Measurements from ENCODE around the gene PTPN6. TPM values are rescaled to one million over a fixed set of nuclear protein-coding genes. Genes with fewer than 3 reads are reported as not detected.

The PTPN6 gene
- total RNA-seq, 1 experiment from 2014 or later = not detected

DNA sequence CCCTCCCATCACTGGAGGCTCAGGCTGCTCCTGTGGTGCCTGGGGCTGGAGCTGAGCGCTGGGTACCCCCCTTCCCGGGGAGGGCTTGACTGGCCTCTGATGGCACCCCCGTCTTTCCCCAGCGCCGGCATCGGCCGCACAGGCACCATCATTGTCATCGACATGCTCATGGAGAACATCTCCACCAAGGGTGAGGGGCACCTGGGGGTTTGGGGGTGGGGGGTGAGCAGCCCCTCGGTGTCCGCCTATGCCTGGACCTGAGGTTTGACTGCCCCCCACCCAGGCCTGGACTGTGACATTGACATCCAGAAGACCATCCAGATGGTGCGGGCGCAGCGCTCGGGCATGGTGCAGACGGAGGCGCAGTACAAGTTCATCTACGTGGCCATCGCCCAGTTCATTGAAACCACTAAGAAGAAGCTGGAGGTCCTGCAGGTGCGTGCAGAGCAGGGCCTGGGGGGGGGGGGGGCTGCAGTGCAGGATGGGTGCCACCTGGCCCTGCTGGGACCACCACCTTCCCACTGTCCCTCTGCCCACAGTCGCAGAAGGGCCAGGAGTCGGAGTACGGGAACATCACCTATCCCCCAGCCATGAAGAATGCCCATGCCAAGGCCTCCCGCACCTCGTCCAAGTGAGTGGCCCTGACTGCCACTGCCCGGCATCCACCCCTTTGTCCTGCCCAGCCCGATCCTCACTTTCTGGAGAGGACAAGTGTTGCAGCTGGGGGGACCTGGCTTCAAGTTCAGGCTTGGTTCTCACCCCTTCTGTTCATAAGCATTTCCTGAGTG lies 8.8 kb downstream of the PTPN6 start:
- Histone ChIP-seq H3K9me3 (no peaks in the 10 kb centered on the region), H3K27me3 (no peaks in the 10 kb centered on the region), H3K36me3 (peaks cover 6% of the 10 kb centered on the region), H3K4me3 (no peak overlapping the region)
- no peak for DNase-seq

DNA sequence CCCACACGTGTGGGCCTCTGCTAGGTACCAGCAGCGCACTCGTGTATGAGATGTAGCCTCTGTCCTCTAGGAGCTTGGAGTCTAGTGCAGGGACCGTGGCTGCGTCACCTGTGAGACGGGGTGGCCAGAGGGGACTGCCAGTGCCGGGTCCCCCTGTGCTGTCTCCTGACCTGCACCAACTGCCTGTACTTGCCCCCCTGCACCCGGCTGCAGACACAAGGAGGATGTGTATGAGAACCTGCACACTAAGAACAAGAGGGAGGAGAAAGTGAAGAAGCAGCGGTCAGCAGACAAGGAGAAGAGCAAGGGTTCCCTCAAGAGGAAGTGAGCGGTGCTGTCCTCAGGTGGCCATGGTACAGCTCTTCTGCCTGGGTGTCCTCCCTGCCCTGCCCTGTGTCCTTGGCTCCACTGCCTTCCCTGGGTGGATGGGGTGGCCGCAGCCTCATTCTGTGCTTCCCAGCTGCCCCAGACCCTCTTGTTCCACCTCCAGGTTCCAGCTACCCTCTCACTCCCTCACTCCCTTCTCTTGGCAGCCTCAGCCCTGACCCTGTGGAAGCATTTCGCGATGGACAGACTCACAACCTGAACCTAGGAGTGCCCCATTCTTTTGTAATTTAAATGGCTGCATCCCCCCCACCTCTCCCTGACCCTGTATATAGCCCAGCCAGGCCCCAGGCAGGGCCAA lies 9.6 kb downstream of the PTPN6 start:
- H3K9me3 ChIP-seq = no peaks in the 10 kb centered on the region
- H3K27me3 ChIP-seq = no peaks in the 10 kb centered on the region
- DNase-seq = no peak
- no peak overlapping the region for H3K4me3 ChIP-seq
- peaks cover 13% of the 10 kb centered on the region for H3K36me3 ChIP-seq

DNA sequence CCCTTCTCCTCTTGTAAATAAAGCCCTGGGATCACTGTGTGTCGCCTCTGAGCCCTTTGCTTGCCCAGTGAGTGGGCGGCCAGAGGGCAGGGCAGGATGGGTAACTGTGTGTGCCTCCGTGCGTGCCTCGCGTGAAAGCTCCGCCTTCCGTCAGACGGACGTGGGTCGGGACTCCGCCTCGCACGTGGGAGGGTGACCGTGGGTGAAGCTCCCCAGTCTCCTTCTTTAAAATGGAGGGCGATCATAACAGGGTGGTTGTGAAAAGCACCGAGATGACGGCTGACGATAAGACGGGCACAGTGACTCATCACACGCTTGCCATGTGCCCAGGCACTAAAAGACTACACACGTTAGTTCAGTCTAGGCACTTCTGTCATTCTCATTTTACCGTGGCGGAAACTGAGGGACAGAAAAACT lies 10.1 kb downstream of the PTPN6 start:
- no peak overlapping the region for H3K4me3 ChIP-seq

DNA sequence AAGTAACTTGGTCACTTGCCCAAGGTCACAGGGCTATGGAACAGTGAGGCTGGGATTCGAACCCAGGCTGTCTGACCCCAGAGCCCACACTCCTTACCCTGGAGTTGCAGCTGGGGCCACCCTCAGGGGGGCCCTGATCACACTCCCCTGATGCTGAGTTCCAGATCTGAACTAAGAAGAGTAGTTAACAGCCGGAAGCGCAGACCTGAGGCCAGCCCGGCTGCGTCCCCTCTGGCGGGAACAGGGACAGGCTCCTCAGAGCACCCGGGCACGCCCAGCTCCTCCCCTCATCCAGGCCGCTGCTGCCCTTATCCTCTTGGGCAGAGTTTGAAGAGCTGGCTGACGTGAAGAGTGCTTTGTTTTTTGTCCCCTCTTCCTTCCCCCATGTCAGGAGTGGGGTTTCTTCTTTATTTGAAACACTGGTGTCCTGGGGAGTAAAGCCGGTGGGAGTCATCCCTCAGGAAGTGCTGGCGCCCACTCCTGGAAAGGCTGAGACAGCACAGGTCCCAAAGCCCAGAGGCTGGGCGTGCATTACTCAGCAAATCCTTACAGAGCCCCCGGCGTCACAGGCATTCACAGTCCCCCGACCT lies 10.6 kb downstream of the PTPN6 start:
- no peak overlapping the region for H3K4me3 ChIP-seq
- peak; percentile 76 for DNase-seq

More for the DNA sequence above, 10.1 kb downstream of the PTPN6 start:
- H3K36me3 ChIP-seq = peaks cover 19% of the 10 kb centered on the region
- DNase-seq = no peak
- no peaks in the 10 kb centered on the region for H3K9me3 ChIP-seq
- no peaks in the 10 kb centered on the region for H3K27me3 ChIP-seq

DNA sequence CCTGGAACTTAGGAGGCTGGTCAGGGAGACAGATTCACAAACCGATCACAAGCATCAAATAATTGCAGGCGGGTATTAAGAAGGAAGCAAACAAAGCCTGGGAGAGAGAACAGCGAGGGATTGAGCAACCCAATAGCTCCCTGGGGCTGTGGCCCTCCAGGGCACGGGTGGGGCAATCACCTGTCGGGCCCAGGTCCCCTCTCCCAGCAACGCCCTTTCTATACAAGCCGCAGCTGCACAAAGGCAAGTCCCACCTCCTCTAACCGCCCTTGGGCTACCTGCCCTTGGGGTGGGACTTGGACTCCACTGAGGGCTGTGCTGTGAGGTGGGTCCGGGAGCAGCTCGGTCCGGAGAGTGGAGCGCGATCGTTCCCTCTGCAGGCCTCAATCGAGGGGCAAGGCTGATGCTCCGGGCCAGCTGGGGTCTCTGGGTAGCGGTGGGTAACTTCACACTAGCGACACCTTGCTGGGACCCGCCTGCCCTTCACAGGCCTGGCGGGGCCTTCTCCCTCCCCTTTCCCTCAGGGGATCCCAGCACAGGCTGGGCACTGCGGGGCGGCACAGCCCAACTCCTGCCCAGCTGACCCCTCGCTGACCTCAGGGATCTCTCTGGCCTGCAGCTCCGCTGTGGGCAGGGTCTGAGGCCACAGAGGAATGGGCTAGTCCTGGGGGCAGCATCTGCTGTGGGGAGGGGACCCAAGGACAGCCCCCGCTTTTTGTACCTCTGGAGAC lies 11.3 kb downstream of the PTPN6 start:
- H3K9me3 ChIP-seq = no peaks in the 10 kb centered on the region
- H3K36me3 ChIP-seq = peaks cover 30% of the 10 kb centered on the region
- no peak overlapping the region for H3K4me3 ChIP-seq
- no peaks in the 10 kb centered on the region for H3K27me3 ChIP-seq
- no peak for DNase-seq

More for the DNA sequence above, 10.6 kb downstream of the PTPN6 start:
- no peaks in the 10 kb centered on the region for H3K27me3 ChIP-seq
- H3K36me3 ChIP-seq = peaks cover 24% of the 10 kb centered on the region
- no peaks in the 10 kb centered on the region for H3K9me3 ChIP-seq

DNA sequence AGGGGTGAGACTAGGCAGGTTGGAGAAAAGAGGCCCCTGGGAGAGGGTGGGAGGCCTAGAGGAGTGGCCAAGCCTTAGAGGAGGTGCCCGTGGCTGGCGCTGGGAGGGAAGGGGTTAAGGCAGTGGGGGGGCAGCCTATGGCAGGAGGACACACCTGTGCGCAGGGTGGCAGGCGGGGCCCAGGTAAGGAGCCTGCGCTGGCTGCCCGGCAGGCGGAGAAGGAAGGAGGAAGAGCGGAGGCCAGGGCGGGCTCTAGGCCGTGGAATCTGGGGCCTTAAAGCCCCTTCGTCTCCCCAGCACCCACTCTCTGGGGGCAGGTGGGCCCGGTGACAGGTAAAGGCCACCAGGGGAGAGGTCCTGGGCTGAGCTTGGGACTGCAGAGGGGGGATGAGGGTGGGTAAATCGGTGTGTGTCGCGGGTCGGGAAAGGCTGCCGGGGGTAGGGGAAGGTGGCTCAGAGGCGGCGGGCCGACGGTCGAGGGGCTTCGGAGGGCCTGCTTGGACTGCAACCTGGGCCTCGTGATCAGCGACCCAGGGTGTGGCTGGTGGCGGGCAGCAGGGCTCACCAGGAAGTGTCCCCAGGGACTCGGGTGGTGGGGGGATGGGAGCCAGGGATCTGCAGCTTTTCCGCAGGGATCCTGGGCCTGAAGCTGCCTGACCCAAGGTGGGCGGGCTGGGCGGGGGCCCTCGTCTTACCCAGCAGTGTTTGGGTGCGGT lies 12.0 kb downstream of the PTPN6 start:
- Histone ChIP-seq H3K4me3 (no peak overlapping the region), H3K27me3 (no peaks in the 10 kb centered on the region), H3K36me3 (peaks cover 38% of the 10 kb centered on the region), H3K9me3 (no peaks in the 10 kb centered on the region)
- DNase-seq = no peak

DNA sequence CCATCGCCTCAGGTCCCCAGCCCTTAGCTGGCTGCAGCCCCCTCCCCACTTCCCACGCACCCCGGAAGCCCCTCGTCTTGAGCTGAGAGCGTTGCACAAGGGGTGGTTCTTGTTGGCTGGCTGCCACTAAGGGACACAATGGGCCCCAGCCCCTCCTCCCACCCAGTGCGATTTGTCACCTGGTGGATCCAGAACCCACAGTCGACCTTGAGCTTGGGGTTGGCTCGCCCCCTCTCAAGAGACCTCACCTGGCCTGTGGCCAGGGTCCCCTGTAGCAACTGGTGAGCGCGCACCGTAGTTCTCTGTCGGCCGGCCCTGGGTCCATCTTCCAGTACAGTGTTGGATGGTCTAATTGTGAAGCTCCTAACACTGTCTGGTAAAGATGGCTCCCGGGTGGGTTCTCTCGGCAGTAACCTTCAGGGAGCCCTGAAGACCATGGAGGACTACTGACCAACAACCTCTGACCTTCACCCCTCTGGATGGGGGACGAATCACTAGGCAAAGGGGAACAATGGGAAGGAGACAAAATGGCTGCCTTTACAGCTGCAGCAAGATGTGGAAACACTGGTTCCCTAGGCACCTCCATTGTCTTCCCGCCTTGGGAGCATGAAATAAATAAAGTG lies 12.7 kb downstream of the PTPN6 start:
- Histone ChIP-seq H3K36me3 (peaks cover 45% of the 10 kb centered on the region), H3K27me3 (no peaks in the 10 kb centered on the region), H3K4me3 (no peak overlapping the region), H3K9me3 (no peaks in the 10 kb centered on the region)
- no peak for DNase-seq

DNA sequence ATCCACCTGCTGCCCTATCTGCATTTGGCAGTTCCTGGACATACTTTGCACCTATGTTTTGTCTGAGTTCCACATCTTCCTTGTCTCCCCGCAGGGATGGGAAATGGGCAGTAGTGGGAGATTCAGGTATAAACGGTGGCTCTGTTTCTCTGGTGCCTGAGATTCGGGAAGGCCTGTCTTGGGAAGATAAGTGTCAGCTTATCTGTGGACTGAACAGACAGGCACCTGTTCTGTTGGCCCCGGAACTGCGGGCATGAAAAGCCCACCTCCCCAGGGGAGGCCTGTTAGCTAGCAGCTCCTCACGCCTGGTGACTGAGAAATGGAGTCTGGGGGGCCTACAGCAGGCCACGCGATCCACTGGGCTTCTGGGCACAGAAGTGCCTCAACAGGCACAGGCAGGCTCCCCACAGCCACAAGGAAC lies 13.5 kb downstream of the PTPN6 start:
- Histone ChIP-seq H3K9me3 (no peaks in the 10 kb centered on the region), H3K4me3 (no peak overlapping the region), H3K36me3 (peaks cover 52% of the 10 kb centered on the region), H3K27me3 (no peaks in the 10 kb centered on the region)
- no peak for DNase-seq

DNA sequence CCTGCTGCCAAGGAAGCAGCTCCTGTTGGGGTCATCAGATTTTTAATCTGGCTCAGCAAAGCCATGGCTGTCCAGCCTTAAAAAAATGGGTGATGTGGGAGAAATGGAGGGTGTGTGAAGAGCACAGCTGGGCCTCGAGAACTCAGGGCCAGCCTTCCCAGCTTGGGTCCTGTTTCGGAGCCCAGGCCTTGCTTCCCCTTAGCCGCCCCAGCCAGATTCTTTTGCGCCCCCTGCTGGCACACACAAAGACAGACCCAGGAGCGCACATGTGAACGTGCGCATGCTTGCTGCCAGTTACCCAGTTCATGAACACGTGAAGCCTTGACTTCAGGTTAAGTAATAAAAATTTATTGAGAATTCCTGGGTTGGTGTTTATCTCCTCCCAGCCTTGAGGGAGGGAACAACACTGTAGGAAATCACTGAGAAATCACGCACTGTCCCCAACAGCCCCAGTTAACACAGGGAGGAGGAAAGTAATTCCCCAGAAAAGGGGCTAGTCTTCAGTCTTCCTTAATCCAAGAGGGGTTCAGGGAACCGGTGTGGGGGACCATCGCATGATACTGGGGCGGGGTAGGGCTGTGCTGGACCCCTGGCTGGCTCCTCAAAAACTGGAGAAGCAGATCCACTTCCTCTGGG lies 14.0 kb downstream of the PTPN6 start:
- no peak overlapping the region for H3K4me3 ChIP-seq

DNA sequence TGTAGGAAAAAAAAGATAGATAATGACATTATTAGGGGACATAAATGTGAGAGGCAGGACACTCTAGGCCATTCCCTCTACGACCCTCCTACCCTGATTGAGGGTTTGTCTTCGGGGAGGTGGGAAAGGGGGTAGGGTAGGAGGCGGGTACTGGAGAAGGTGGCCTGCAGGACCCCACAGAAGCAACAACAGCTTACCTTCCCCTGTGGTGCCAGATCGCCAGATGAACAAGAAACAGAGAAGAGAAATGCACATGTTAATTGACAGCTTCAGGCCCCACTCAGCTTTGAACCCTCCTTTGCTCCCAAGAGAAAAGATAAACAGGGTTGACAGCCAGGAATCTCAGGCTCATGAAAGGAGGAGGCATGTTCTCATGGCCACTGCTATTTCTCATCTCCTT lies 14.6 kb downstream of the PTPN6 start:
- Histone ChIP-seq H3K27me3 (no peaks in the 10 kb centered on the region), H3K9me3 (no peaks in the 10 kb centered on the region), H3K36me3 (peaks cover 58% of the 10 kb centered on the region), H3K4me3 (no peak overlapping the region)
- DNase-seq = no peak

More for the DNA sequence above, 14.0 kb downstream of the PTPN6 start:
- DNase-seq = peak; percentile 61
- H3K9me3 ChIP-seq = no peaks in the 10 kb centered on the region
- H3K27me3 ChIP-seq = no peaks in the 10 kb centered on the region
- peaks cover 56% of the 10 kb centered on the region for H3K36me3 ChIP-seq

DNA sequence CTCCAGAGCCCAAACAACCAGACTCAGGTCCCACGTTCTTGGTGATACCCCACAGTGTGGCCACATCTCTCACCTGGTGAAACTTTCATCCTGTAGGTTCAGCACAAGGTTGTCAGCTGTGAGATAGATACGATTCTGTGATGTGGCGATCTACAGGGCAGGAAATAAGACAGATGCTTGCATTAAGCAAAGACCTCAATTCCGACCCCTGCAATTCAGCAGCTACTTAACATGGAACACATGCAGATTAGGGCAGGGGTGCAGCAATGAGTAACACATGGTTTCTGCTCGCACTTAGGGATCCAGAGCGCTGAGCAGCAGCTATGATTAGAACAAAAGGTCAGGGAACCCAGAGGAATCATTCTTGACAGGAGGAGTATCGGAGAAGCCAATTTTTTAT lies 15.2 kb downstream of the PTPN6 start:
- H3K27me3 ChIP-seq = no peaks in the 10 kb centered on the region
- DNase-seq = no peak
- H3K4me3 ChIP-seq = no peak overlapping the region
- peaks cover 58% of the 10 kb centered on the region for H3K36me3 ChIP-seq
- no peaks in the 10 kb centered on the region for H3K9me3 ChIP-seq

DNA sequence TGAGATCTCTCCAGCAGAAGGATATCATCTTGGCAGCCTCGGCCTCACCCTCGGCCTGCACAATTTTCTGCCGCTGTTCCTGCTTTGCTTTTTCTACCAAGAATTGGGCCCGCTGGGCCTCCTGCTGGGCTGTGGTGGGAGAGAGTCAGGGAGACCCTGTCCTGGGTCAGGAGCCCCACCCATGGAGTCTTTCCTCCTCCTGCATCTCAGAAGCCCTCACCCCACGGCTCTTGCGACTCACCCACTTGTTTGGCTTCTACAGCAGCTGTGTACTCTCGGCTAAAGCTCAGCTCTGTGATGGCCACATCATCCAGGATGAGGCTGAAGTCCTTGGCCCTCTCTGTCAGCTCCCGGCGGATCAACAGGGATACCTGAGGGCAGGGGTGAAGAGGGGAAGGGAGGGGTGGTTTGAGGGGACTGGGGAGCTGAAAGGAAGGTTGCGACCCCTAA lies 16.5 kb downstream of the PTPN6 start:
- Histone ChIP-seq H3K4me3 (no peak overlapping the region), H3K9me3 (no peaks in the 10 kb centered on the region), H3K27me3 (no peaks in the 10 kb centered on the region), H3K36me3 (peaks cover 68% of the 10 kb centered on the region)
- no peak for DNase-seq

DNA sequence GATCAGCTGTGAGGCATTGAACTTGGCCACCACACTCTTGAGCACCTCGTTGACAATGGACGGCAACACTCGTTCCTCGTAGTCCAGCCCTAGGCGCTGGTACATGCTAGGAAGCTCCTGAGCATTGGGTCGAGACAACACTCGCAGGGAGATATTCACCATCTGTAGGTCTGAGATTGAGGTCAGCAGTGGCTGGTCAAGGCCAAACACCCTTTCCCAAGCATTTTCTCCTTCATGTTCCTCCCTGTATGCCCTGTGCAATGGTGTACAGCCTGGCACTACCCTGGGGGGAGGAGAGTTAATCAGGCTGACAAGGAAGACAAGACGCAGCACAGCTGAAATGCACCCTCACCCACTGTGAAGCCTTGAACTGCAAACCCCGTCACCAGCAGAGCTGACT lies 17.3 kb downstream of the PTPN6 start:
- H3K4me3 ChIP-seq = no peak overlapping the region
- no peaks in the 10 kb centered on the region for H3K9me3 ChIP-seq
- no peak for DNase-seq

DNA sequence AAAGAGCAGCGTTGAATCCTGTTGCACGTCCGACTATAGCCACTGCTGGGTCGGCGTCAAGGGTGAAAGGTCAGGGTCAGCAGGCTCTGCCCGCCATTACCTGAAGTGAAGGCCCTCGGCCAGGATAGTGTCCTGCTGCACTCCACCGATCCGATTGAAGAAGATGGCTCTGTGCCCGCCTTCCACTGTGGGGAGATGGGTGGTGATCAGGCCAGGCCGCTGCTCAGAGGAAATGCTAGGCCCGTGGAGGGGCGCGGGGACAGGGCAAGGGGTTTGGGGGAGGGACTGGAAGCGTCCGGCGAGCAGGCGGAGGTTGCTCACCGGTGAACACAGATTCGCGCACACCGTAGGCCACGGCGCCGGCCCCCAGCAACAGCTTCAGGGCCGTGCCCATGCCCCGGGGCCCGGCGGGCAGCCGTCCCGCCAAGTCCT lies 19.0 kb downstream of the PTPN6 start:
- H3K36me3 ChIP-seq = peaks cover 83% of the 10 kb centered on the region

More for the DNA sequence above, 17.3 kb downstream of the PTPN6 start:
- Histone ChIP-seq H3K27me3 (no peaks in the 10 kb centered on the region), H3K36me3 (peaks cover 73% of the 10 kb centered on the region)

DNA sequence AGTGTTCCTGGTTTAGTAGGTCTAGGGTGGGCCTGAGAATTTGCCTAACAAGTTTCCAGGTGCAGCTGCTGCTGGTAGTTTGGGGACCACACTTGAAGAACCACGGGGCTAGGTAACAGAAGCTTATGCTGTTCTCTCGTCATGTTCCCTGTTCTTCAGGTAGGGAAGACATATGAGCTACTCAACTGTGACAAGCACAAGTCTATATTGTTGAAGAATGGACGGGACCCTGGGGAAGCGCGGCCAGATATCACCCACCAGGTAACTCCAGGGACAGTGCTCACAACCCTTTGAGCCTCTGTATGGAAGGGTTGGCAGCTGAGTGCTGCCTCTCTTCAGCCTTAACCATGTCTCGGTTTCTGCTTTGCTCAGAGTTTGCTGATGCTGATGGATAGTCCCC lies 23.0 kb downstream of the PTPN6 start:
- Histone ChIP-seq H3K27me3 (no peaks in the 10 kb centered on the region), H3K4me3 (no peak overlapping the region), H3K9me3 (no peaks in the 10 kb centered on the region), H3K36me3 (peaks cover 74% of the 10 kb centered on the region)
- no peak for DNase-seq

More for the DNA sequence above, 19.0 kb downstream of the PTPN6 start:
- H3K27me3 ChIP-seq = no peaks in the 10 kb centered on the region
- peak; percentile 34 for DNase-seq
- H3K9me3 ChIP-seq = no peaks in the 10 kb centered on the region
- peak overlapping the region; percentile 99 for H3K4me3 ChIP-seq
